MM.1S (cell line): ENCODE results near the gene GRIK4.

Experiments
- DNase-seq: peaks from one replicate; pipeline ENCODE4 v3.0.0-alpha.2; 2015
- H2AFZ ChIP-seq: fragments of 300-600 bp; sonication (generic); 2 replicates; pipeline ENCODE4 v1.6.0; 2016; ENCODE audit warnings: antibody characterized with exemption, low read length
- H3F3A ChIP-seq: fragments of 300-600 bp; sonication (generic); 2 replicates; pipeline ENCODE4 v1.6.1; 2016; ENCODE audit warnings: mild to moderate bottlenecking, antibody characterized with exemption, low read length, moderate library complexity, mixed read lengths; ENCODE audit not compliant: insufficient read depth
- H3K27ac ChIP-seq: fragments of 300-600 bp; sonication (generic); 2 replicates; pipeline ENCODE4 v1.5.1; 2016; ENCODE audit warnings: mild to moderate bottlenecking, low read length
- H3K27me3 ChIP-seq: fragments of 300-600 bp; sonication (generic); replicated peaks from 2 replicates; pipeline ENCODE4 v1.6.0; 2016; ENCODE audit warnings: low read length; ENCODE audit not compliant: insufficient read depth
- H3K36me3 ChIP-seq: fragments of 300-600 bp; sonication (generic); replicated peaks from 2 replicates; pipeline ENCODE4 v1.6.1; 2016; ENCODE audit warnings: mild to moderate bottlenecking, low read length, mixed read lengths; ENCODE audit not compliant: insufficient read depth
- H3K4me1 ChIP-seq: fragments of 300-600 bp; sonication (generic); 2 replicates; pipeline ENCODE4 v1.6.1; 2016; ENCODE audit warnings: low read length, mixed read lengths
- H3K4me2 ChIP-seq: fragments of 300-600 bp; sonication (generic); 2 replicates; pipeline ENCODE4 v1.6.0; 2016; ENCODE audit warnings: low read depth, low read length
- H3K4me3 ChIP-seq: fragments of 300-600 bp; sonication (generic); 2 replicates; pipeline ENCODE4 v1.5.1; 2016; ENCODE audit warnings: low read length, mixed read lengths
- H3K79me2 ChIP-seq: fragments of 300-600 bp; sonication (generic); 2 replicates; pipeline ENCODE4 v1.6.1; 2016; ENCODE audit warnings: mixed run types, low read length, mixed read lengths
- H3K9ac ChIP-seq: fragments of 300-600 bp; sonication (generic); 2 replicates; pipeline ENCODE4 v1.6.1; 2016; ENCODE audit warnings: low read length, mixed read lengths
- H3K9me2 ChIP-seq: fragments of 300-600 bp; sonication (generic); replicated peaks from 2 replicates; pipeline ENCODE4 v1.6.1; 2016; ENCODE audit warnings: mild to moderate bottlenecking, low read length, mixed read lengths; ENCODE audit not compliant: insufficient read depth
- H3K9me3 ChIP-seq: fragments of 300-600 bp; sonication (generic); replicated peaks from 2 replicates; pipeline ENCODE4 v1.6.1; 2016; ENCODE audit warnings: mild to moderate bottlenecking, low read length, mixed read lengths; ENCODE audit not compliant: insufficient read depth
- H4K20me1 ChIP-seq: fragments of 300-600 bp; sonication (generic); 2 replicates; pipeline ENCODE4 v1.6.1; 2016; ENCODE audit warnings: mild to moderate bottlenecking, low read length, moderate library complexity, mixed read lengths; ENCODE audit not compliant: insufficient read depth
- CTCF ChIP-seq: fragments of 300-600 bp; sonication (generic); IDR thresholded peaks from 2 replicates; pipeline ENCODE4 v1.5.1; 2016; ENCODE audit warnings: antibody characterized with exemption, low read length, mixed read lengths
- EZH2 ChIP-seq: fragments of 300-600 bp; sonication (generic); optimal IDR thresholded peaks from 2 replicates; pipeline ENCODE3; 2017; ENCODE audit warnings: low read depth, mild to moderate bottlenecking, antibody characterized with exemption, low read length, mixed read lengths
- EZH2phosphoT487 ChIP-seq: fragments of 300-600 bp; sonication (generic); IDR thresholded peaks from 2 replicates; pipeline ENCODE4 v1.6.1; 2018; ENCODE audit warnings: antibody characterized with exemption, low read length

The GRIK4 gene

GRCh38 chr11:120830085-120830620 lies 318.6 kb downstream of the GRIK4 start:
- Histone ChIP-seq H3K4me3 (no peak overlapping the region), H3F3A (no peaks in the 10 kb centered on the region), H3K36me3 (no peaks in the 10 kb centered on the region), H3K27ac (no peak overlapping the region), H3K4me2 (no peak overlapping the region), H3K9me2 (no peaks in the 10 kb centered on the region), H3K27me3 (no peaks in the 10 kb centered on the region), H3K9me3 (no peaks in the 10 kb centered on the region), H3K9ac (no peak overlapping the region), H4K20me1 (no peaks in the 10 kb centered on the region), H3K79me2 (no peaks in the 10 kb centered on the region), H3K4me1 (no peaks in the 10 kb centered on the region), H2AFZ (no peak overlapping the region)
- DNase-seq = no peak
- TF ChIP-seq EZH2 (no peak), CTCF (no peak), EZH2phosphoT487 (no peak)

GRCh38 chr11:120832481-120833238 lies 321.1 kb downstream of the GRIK4 start:
- Histone ChIP-seq H2AFZ (no peak overlapping the region), H3K27me3 (no peaks in the 10 kb centered on the region)
- DNase-seq = no peak

GRCh38 chr11:120834686-120835210 lies 323.2 kb downstream of the GRIK4 start:
- Histone ChIP-seq H3F3A (no peaks in the 10 kb centered on the region), H3K4me3 (no peak overlapping the region), H3K9me3 (no peaks in the 10 kb centered on the region), H3K36me3 (no peaks in the 10 kb centered on the region), H3K9ac (no peak overlapping the region), H4K20me1 (no peaks in the 10 kb centered on the region), H3K27me3 (no peaks in the 10 kb centered on the region), H3K9me2 (no peaks in the 10 kb centered on the region), H3K4me2 (no peak overlapping the region), H3K79me2 (no peaks in the 10 kb centered on the region), H2AFZ (no peak overlapping the region), H3K27ac (no peak overlapping the region), H3K4me1 (no peaks in the 10 kb centered on the region)
- TF ChIP-seq CTCF (no peak), EZH2phosphoT487 (no peak), EZH2 (no peak)
- no peak for DNase-seq

More at GRCh38 chr11:120832481-120833238, 321.1 kb downstream of the GRIK4 start:
- Histone ChIP-seq H3K27ac (no peak overlapping the region), H3K9me2 (no peaks in the 10 kb centered on the region), H3K4me1 (no peaks in the 10 kb centered on the region), H3F3A (no peaks in the 10 kb centered on the region), H3K9ac (no peak overlapping the region), H3K36me3 (no peaks in the 10 kb centered on the region), H3K4me2 (no peak overlapping the region), H3K9me3 (no peaks in the 10 kb centered on the region), H3K79me2 (no peaks in the 10 kb centered on the region), H4K20me1 (no peaks in the 10 kb centered on the region), H3K4me3 (no peak overlapping the region)
- no peak for TF ChIP-seq EZH2
- TF ChIP-seq CTCF = no peak
- no peak for TF ChIP-seq EZH2phosphoT487
